ENCODE measurements around the gene MAN2B1.
A peak's percentile ranks its signal among the peaks of the same experiment; 100 is the strongest.

DNA sequence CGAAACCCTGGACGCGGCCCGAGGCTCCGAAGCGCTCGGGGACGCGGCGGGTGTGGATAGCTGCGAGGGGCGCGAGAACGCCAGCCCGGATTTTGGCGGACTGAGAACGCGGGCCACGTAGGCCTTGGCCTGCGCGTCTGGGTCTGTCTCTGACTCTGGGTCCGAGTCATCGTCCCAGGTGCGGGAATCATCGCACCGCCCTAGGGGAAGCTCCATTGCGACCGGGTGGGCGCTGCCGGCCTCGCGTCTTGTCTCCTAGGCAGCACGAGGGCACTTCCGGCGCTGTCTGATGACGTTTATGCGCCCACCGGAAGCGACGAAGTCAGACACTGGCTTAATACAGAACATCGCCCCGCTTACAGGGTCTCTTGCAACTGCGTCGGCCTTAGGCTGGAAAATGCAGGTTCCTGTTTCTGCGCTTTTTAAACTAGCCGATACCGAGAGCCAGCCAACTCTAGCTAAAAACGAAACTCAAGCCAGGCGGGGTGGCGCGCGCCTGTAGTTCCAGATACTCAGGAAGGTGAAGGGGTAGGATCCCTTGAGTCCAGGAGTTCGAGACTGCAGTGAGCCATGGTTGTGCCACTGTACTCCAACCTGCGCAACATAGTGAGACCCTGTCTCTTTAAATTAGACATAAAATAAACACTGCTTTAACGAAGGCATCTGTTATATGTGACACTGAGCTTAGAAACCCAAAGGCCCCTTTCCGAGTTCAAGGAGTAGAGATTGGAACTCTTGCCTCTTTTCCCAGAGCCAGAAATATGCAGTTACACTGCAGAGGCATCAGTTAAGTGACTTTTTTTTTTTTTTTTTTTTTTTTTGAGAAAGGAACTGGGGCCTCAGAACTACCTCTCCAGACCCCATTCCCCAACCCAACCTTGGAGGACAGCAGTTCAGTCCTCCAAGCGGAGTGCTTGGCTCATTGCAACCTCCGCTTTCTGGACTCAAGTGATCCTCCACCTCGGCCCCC lies 30.1 kb upstream of the MAN2B1 start, which contains the start of gene FBXW9:
- TF ChIP-seq POLR2A (IDR thresholded peaks at IDR 0.05) (peak in 1 of 2 donors; percentile 67), CTCF (IDR thresholded peaks at IDR 0.05) (no peak)
